Hair follicular keratinocyte (primary cell): ENCODE data around the gene PPP4R4. TPM values are rescaled to one million over a fixed set of nuclear protein-coding genes. Genes with fewer than 3 reads are reported as not detected.

Experiments
- total RNA-seq: library from RNA; depleted of rRNA; stranded (reverse); fragments of >200 nt; gene quantifications from 2 replicates; pipeline ENCODE4 v1.2.3, GENCODE V29; 2015

Gene PPP4R4, protein sequence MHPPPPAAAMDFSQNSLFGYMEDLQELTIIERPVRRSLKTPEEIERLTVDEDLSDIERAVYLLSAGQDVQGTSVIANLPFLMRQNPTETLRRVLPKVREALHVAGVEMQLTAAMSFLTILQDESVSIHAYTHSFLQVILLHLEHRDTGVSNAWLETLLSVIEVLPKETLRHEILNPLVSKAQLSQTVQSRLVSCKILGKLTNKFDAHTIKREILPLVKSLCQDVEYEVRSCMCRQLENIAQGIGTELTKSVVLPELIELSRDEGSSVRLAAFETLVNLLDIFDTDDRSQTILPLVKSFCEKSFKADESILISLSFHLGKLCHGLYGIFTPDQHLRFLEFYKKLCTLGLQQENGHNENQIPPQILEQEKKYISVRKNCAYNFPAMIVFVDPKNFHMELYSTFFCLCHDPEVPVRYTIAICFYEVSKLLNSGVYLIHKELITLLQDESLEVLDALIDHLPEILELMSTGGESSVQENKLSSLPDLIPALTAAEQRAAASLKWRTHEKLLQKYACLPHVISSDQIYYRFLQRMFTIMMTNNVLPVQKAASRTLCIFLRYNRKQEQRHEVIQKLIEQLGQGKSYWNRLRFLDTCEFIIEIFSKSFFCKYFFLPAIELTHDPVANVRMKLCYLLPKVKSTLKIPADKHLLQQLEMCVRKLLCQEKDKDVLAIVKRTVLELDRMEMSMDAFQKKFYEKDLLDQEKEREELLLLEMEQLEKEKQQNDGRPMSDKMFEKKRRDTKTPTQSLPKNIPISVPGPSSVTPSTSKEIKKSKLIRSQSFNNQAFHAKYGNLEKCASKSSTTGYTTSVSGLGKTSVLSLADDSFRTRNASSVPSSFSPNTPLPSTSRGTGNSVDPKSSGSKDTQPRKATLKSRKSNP
- total RNA-seq: 12.5 and 17.3 TPM in 2 replicates

GRCh38 chr14:94173885-94174603 lies at the start of gene PPP4R4:
Gene PPP4R4 (plus strand): TSS chr14:94174322. CDS start chr14:94174466, 144 bp downstream.

GRCh38 chr14:94129111-94129757 lies 44.9 kb upstream of the PPP4R4 start, which contains the start of gene IFI27L2:
Gene IFI27L2 (minus strand): TSS chr14:94129604. CDS start chr14:94129564, 40 bp downstream.

GRCh38 chr14:94292872-94293577 lies 118.9 kb downstream of the PPP4R4 start, which contains the start of gene SERPINA10:
Gene SERPINA10 (minus strand): TSS chr14:94293268. CDS start chr14:94290593, 2,675 bp downstream.

DNA sequence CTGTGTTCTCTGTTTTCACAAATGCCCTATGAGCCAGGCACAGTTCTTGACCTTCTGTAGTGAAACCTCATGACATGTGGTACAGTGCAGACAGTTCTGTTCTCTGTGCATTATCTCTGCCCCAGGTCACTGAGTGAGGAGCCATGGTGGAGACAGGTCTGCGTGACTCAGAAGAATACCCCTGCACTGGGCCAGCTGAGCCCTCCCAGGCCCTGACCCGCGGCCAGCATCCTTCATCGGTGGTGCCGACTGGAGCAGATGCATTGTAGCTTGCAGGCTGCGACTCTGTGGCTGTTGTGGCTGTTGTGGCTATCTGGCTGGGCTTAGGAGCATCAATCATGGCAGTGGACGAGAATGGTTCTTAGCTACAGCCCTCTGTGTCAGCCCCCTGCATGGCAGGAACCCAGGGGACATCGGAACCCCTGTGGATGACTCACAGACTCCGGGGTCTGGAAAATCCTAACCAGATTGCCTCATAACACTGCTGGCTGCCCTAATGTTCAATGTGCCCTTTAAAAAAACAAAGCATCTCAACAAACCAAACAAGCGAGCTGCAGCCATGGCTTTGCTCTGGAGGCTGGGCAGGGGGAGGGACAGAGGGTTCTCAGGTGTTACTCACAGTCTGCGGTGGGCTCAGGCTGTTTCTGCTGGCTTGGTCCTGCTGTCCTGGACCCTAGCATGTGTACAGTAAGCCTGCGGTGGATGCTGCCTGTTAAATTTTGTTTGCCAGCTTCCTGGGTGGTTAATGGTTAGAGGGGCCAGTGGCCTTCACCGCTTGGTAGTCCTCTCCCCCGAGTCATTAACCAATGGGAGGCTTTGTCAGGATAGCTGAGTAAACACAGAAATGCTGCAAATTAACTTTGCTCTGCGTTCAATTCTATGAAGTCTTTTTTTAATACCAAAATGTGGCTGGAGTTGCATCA lies 148.8 kb downstream of the PPP4R4 start, which contains the start of gene SERPINA6:
Gene SERPINA6 (minus strand): TSS at position 689 of the 923 bp plus-strand sequence. CDS start 8,688 bp downstream, outside the sequence.

Other genes starting within 250 kb of the PPP4R4 start
- 0.80 TPM in 1 of 2 replicates, not detected in the other for gene FAM181A, start 247.0 kb upstream of the PPP4R4 start, total RNA-seq
- not detected in 2 replicates for gene ASB2, start 197.8 kb upstream of the PPP4R4 start, total RNA-seq
- not detected in 2 replicates for gene CCDC197, start 177.0 kb upstream of the PPP4R4 start, total RNA-seq
- gene OTUB2, start 148.0 kb upstream of the PPP4R4 start, total RNA-seq: 2.4 and 3.5 TPM in 2 replicates
- gene DDX24, start 93.1 kb upstream of the PPP4R4 start, total RNA-seq: 77.4 and 117 TPM in 2 replicates
- 10.9 and 19.2 TPM in 2 replicates for gene IFI27L1, start 93.0 kb upstream of the PPP4R4 start, total RNA-seq
- gene IFI27, start 63.6 kb upstream of the PPP4R4 start, total RNA-seq: 0.95 and 4.0 TPM in 2 replicates
- 104 and 298 TPM in 2 replicates for gene IFI27L2, start 44.7 kb upstream of the PPP4R4 start, total RNA-seq
- gene SERPINA10, start 118.9 kb downstream of the PPP4R4 start, total RNA-seq: not detected in 2 replicates
- gene SERPINA6, start 149.0 kb downstream of the PPP4R4 start, total RNA-seq: not detected in 2 replicates
- not detected in 2 replicates for gene SERPINA2, start 192.4 kb downstream of the PPP4R4 start, total RNA-seq
- gene SERPINA1, start 214.3 kb downstream of the PPP4R4 start, total RNA-seq: 2.8 and 18.9 TPM in 2 replicates